HG03575 (cell line): Measurements from ENCODE around the gene INTS7.
"Not testable (repeated sequence)": the region's sequence is repeated elsewhere in the genome, so short reads cannot be mapped to it uniquely, and the experiment has no call there.

Experiments used
- ATAC-seq: cut with Tn5 transposase; IDR thresholded peaks from one replicate; pipeline ENCODE4 v1.9.1; 2021; ENCODE audit not compliant: unreplicated experiment, insufficient number of reproducible peaks, low FRiP score; ENCODE audit errors: extremely low read depth

The INTS7 gene

GRCh38 chr1:211918843-211919414 is 116.4 kb downstream of the INTS7 start:
- ATAC-seq = no peak

- ATAC-seq = not testable (repeated sequence)
Observed at GRCh38 chr1:211916458-211916857, 118.9 kb downstream of the INTS7 start.

- no peak for ATAC-seq
Observed at GRCh38 chr1:211915924-211916323, 119.4 kb downstream of the INTS7 start.

- ATAC-seq = no peak
Observed at GRCh38 chr1:211912844-211913432, 122.4 kb downstream of the INTS7 start.

GRCh38 chr1:211912038-211912437 is 123.3 kb downstream of the INTS7 start:
- ATAC-seq = no peak

- no peak for ATAC-seq
Observed at GRCh38 chr1:211910913-211911485, 124.4 kb downstream of the INTS7 start.

- ATAC-seq = no peak
Observed at GRCh38 chr1:211910113-211910884, 125.1 kb downstream of the INTS7 start.

GRCh38 chr1:211909395-211909794 is 126.0 kb downstream of the INTS7 start:
- no peak for ATAC-seq

GRCh38 chr1:211908951-211909350 is 126.4 kb downstream of the INTS7 start:
- ATAC-seq = no peak

- no peak for ATAC-seq
Observed at GRCh38 chr1:211908453-211908852, 126.9 kb downstream of the INTS7 start.

- no peak for ATAC-seq
Observed at GRCh38 chr1:211903490-211904245, 131.7 kb downstream of the INTS7 start.

GRCh38 chr1:211902624-211903291 is 132.6 kb downstream of the INTS7 start:
- ATAC-seq = no peak

GRCh38 chr1:211901945-211902344 is 133.4 kb downstream of the INTS7 start:
- no peak for ATAC-seq

GRCh38 chr1:211900441-211900840 is 134.9 kb downstream of the INTS7 start:
- no peak for ATAC-seq

- ATAC-seq = no peak
Observed at GRCh38 chr1:211896958-211897357, 138.4 kb downstream of the INTS7 start.

GRCh38 chr1:211895126-211895759 is 140.1 kb downstream of the INTS7 start:
- ATAC-seq = no peak

- no peak for ATAC-seq
Observed at GRCh38 chr1:211894312-211894711, 141.0 kb downstream of the INTS7 start.

- ATAC-seq = no peak
Observed at GRCh38 chr1:211893260-211893659, 142.1 kb downstream of the INTS7 start.
